GM19328 (cell line): Measurements from ENCODE around the gene CYTH4.
"Not testable (repeated sequence)": the region's sequence is repeated elsewhere in the genome, so short reads cannot be mapped to it uniquely, and the experiment has no call there.

Experiments used
- ATAC-seq: cut with Tn5 transposase; IDR thresholded peaks from one replicate; pipeline ENCODE4 v1.9.1; 2021; ENCODE audit warnings: mild to moderate bottlenecking, moderate library complexity; ENCODE audit not compliant: unreplicated experiment

CYTH4 gene

GRCh38 chr22:37248251-37248650, 34.1 kb upstream of the CYTH4 start:
- ATAC-seq, result no peak

DNA sequence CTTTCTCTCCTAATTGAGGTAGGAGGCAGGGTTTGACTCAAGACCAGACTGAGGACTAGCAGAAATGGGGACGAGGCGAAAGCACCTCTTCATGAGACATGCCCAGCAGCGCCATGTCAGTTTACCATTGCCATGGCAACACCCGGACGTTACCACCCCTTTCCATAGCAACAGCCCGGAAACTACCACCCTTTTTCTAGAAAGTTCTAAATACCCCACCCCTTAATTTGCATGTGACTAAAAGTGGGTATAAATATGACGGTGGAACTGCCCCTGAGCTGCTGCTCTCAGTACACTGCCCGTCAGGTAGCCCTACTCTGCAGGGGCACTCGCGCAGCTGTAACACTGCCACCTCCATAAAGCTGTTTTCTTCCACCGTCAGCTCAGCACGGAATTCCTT, 32.3 kb upstream of the CYTH4 start:
- no peak for ATAC-seq

GRCh38 chr22:37251836-37252235, 30.5 kb upstream of the CYTH4 start:
- not testable (repeated sequence) for ATAC-seq

DNA sequence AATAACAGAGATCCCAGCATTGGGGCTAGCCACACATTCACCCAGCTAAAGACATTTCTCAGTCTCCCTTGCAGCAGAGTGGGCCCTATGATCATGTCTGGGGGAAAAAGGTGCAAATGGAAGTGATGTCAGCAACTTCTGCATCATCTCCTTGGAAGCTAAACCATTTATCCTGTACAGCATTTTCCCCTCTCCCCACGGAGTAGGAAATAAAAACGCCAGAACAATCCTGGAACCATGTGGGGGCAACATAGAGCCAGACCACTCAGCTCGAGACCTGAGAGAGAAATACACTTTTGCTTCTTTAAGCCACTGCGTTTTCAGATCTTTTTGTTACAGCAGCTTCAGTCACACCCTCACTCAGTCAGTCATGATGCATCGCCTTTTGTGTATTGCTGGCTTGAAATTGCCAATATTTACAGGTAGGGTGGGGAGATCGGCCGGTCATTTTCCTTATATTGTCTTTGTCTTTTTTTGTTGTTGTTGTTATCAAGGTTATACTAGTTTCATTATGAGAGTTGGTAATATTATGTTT, 29.1 kb upstream of the CYTH4 start:
- ATAC-seq, result no peak

DNA sequence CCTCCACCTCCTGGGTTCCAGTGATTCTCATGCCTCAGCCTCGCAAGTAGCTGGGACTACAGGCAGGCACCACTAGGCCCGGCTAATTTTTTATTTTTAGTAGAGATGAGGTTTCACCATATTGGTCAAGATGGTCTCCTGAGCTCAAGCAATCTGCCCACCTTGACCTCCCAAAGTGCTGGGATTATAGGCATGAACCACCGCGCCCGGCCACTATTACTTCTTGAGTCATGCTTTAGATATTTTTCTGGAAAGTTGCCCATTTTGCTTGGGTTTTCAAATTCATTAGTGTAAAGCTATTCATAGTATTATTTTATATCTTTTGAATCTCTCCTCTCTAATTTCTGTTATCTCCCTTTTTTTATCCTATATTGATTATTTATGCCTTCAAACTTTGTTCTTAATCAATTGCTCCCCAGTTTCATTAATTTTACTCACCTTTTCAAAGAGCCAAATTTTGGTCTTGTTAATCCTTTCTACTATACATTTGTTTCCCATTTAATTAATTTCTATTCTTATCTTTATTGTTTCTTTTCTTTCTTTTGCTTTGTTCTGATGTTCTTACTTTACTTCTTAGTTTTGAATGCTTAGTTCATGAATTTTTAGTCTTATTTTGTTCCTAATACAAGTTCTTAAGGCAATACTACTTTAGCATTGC, 28.0 kb upstream of the CYTH4 start:
- no peak for ATAC-seq

- no peak for ATAC-seq
Observed at GRCh38 chr22:37254867-37255233, 27.5 kb upstream of the CYTH4 start.

GRCh38 chr22:37255558-37256006, 26.7 kb upstream of the CYTH4 start:
- no peak for ATAC-seq

GRCh38 chr22:37256075-37256726, 26.1 kb upstream of the CYTH4 start:
- ATAC-seq, result no peak

GRCh38 chr22:37258005-37258752, 24.1 kb upstream of the CYTH4 start:
- no peak for ATAC-seq

- ATAC-seq, result no peak
Observed at GRCh38 chr22:37258753-37259401, 23.4 kb upstream of the CYTH4 start.

GRCh38 chr22:37259540-37260029, 22.7 kb upstream of the CYTH4 start:
- ATAC-seq, result no peak

DNA sequence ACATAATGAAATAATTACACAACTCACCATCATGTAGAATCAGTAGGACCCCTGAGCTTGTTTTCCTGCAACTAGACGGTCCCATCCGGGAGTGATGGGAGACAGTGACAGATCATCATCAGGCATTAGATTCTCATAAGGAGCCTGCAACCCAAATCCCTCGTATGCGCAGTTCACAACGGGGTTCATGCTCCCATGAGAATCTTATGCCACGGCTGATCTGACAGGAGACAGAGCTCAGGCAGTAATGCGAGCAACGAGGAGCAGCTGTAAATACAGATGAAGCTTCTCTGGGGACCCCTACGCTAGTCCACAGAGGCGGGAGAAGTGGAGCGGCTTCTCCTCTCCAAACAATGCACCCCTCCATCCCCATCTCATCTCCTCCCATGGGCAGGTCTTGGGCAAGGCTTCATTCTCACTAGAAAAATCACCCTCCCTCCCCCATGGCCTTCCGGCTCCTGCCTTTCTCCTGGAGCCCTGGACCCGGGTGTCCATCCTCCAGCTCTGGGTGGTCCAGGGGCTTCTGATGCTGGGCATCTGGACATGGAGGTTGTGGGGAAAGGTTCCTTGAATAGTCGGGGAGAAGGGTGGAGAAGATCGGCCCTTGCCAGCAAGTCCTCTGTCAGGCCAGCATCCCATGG, 22.0 kb upstream of the CYTH4 start:
- no peak for ATAC-seq

DNA sequence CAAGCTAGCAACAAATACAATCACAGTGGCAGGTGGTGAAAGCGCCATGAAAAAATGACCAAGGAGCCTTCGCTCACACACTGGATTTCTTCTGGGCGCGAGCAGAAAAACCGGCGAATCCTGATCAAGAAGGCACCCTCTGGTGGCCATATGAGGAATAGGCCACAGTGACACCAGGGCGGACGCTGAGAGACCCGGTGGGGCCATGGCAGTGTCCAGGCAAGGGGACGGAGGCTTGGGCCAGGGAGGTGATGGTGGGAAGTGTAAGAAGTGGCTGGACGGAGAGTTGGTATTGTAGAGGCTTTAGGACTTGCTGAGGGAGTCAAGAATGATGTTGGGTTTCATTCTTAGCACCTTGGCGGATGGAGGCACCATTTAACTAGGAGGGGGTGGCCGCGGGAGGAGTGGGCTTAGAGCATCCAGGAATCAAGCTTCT, 21.4 kb upstream of the CYTH4 start:
- ATAC-seq, result no peak

GRCh38 chr22:37262346-37262745, 20.0 kb upstream of the CYTH4 start:
- ATAC-seq, result no peak

DNA sequence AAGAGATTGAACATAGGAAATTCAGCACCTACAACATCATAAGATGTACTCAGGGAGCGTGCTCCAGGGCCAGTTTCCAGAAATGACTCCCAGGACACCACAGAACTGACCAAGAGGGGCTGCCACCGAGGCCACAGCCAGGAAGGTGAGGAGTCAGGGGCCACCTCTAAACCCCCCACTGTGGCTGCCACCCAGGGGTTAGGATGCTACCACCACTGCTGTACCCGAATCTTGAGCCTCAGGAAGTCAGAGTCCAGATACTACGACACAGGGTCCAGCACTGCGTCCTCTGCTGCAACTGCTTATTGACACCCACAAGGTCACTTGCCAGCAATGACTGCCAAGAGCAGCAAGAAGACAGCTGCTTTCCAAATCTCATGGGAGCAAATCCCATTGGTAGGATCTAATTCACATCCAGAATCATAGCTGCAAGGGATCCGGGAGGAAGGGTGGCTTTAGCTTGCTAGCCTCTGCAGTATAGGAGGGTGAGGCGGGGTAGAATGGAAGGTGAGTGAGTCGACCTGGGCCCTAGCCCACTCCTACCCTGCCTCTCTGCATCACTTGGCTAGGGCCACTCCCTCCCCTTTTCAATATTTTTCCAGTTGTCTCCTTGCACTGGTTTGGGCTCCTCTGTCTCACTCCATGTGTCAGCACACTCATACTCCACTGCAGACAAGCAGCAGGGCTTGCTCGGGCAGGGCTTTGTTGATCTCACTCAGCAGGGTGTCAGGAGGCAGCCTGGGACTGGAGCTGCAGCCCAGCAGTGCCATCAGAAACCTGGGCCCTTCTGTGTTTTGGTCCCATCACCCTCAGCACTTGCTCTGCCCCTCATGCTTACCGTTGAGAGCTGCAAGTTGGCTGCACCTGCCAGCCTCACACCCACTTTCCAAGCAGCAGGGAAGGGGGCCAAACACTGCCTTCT, 18.1 kb upstream of the CYTH4 start:
- no peak for ATAC-seq

GRCh38 chr22:37266581-37267134, 15.7 kb upstream of the CYTH4 start:
- no peak for ATAC-seq

DNA sequence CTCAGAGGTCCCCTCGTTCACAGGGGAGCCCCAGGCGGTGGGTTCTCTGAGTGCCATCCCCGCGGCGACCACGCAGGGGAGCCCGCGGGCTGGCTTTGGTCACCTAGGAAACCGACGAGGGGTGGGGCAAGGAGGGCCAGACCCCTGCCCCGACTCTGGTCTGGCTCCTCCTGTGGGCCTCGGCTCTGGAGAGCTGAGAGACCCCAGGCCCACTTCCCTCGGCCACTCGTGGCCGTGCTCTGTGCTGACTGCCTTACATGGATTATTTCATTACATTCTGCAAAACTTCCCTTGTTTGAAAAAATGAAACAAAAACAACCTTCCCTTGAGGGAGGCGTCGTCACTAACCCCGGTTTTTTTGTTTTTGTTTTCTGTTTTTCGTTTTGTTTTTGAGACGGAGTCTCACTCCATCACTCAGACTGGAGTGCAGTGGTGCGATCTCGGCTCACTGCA, 15.1 kb upstream of the CYTH4 start:
- ATAC-seq, result no peak

- no peak for ATAC-seq
Observed at GRCh38 chr22:37267661-37268413, 14.5 kb upstream of the CYTH4 start.
